ENCODE results near the gene KCNG2. TPM values are rescaled to one million over a fixed set of nuclear protein-coding genes. Genes with fewer than 3 reads are reported as not detected.

Gene KCNG2
- total and polyA plus RNA-seq, 2 of the 8 experiments (the other 6 are each of a cell fraction or from before 2014, with no cell fraction given): 0.19 to 0.74 TPM

DNA sequence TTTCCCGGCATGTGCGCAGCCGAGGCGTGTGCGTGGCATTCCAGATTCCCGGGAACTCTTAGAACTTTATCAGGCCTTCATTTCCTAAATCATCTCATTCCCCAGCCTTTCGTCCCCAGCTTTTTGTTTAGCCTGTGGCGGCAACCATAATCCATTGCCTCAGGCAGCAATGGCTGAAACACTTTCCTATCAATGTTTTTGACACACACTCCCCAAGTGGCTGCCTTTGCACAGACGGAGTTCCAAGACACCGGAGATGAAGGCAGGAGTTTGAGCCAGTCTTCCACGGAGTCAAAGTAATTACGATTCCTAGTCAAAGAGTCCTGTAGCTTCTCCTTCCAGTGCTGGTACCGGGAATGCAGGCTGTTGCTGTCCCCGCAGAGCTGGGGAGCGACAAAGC, 64.8 kb downstream of the KCNG2 start:
- FAIRE-seq: no peak
- no peak overlapping the region for H2BK5ac ChIP-seq (ENCODE audit: low read depth, low read length)
- H3K79me1 ChIP-seq (ENCODE audit: low read depth, low read length): no peaks in the 10 kb centered on the region
- H2BK120ac ChIP-seq (replicated peaks; ENCODE audit: low read depth, low read length): no peak overlapping the region
- no peak overlapping the region for H3K4ac ChIP-seq (replicated peaks; ENCODE audit: insufficient read length, low read depth, low read length)
- no peak overlapping the region for H3K4me2 ChIP-seq (ENCODE audit: insufficient read depth in 1 of 2, low read depth in 2 of 2, low read length in 2 of 2)
- H3K27me3 ChIP-seq (replicated peaks in 1 of 4; ENCODE audit: control insufficient read depth in 3 of 4, extremely low read depth in 1 of 4, insufficient read depth in 3 of 4, low read length in 3 of 4): no peaks in the 10 kb centered on the region
- no peak overlapping the region for H2BK15ac ChIP-seq (ENCODE audit: low read length)
- POLR2A ChIA-PET (ENCODE audit: partially characterized antibody): no interaction called here
- no peak for TF ChIP-seq CBX5 (IDR thresholded peaks at IDR 0.05; ENCODE audit: low read depth, low read length)
- TF ChIP-seq RNF2 (IDR thresholded peaks at IDR 0.05; ENCODE audit: borderline replicate concordance, low read depth, low read length, missing control alignments, poor library complexity, severe bottlenecking): no peak
- no peak for TF ChIP-seq CHD2 (IDR thresholded peaks at IDR 0.05; ENCODE audit: low read length)
- no peak for TF ChIP-seq RFX5 (IDR thresholded peaks at IDR 0.05; ENCODE audit: borderline replicate concordance, low read depth, low read length)
- no peak for TF ChIP-seq KDM5A (IDR thresholded peaks at IDR 0.05; ENCODE audit: low read length)
- TF ChIP-seq CHD1 (IDR thresholded peaks at IDR 0.05; ENCODE audit: low read depth, low read length): no peak
- TF ChIP-seq PHF8 (conservative IDR thresholded peaks at IDR 0.05; ENCODE audit: low read depth, low read length): no peak
- TF ChIP-seq KDM4A (IDR thresholded peaks at IDR 0.05; ENCODE audit: low read depth, low read length, severe bottlenecking): no peak
- TF ChIP-seq ZNF274 (IDR thresholded peaks at IDR 0.05; ENCODE audit: borderline replicate concordance, extremely low read depth, low read length): no peak
- TF ChIP-seq SAP30 (IDR thresholded peaks at IDR 0.05; ENCODE audit: insufficient read depth, insufficient replicate concordance, low read length): no peak
- TF ChIP-seq MAFK (IDR thresholded peaks at IDR 0.05; ENCODE audit: low read depth, low read length): no peak
- TF ChIP-seq POLR2AphosphoS5 (IDR thresholded peaks at IDR 0.05; ENCODE audit: low read depth, low read length): no peak
- no peak for TF ChIP-seq GTF2F1 (IDR thresholded peaks at IDR 0.05; ENCODE audit: borderline replicate concordance, low read depth, low read length)
- TF ChIP-seq BRCA1 (IDR thresholded peaks at IDR 0.05; ENCODE audit: low read depth, low read length): no peak
- no peak for TF ChIP-seq TAF7 (optimal IDR thresholded peaks at IDR 0.05; ENCODE audit: borderline replicate concordance, low read depth, low read length)
- CTCF ChIA-PET (ENCODE audit: partially characterized antibody): interaction anchor here (1.6 kb wide), 1 partner anchor 12 kb away, joined by 5 read pairs; no protein-coding TSS in a partner anchor
- no peak overlapping the region for H3K9ac ChIP-seq (replicated peaks in 1 of 4; ENCODE audit: extremely low read depth in 1 of 4, low read depth in 3 of 4, low read length in 3 of 4)
- H3K18ac ChIP-seq (ENCODE audit: extremely low read depth, low read length): no peak overlapping the region
- H3K56ac ChIP-seq (replicated peaks; ENCODE audit: insufficient read length, low read depth, low read length): no peak overlapping the region
- no peak overlapping the region for H4K5ac ChIP-seq (ENCODE audit: insufficient read length, low read depth, low read length)
- no peak overlapping the region for H2BK12ac ChIP-seq (ENCODE audit: low read depth, low read length)
- H3K4me3 ChIP-seq (ENCODE audit: extremely low read depth in 1 of 4, insufficient read depth in 2 of 4, low read depth in 3 of 4, low read length in 4 of 4): no peak overlapping the region
- H3K14ac ChIP-seq (ENCODE audit: insufficient read length): no peak overlapping the region
- H2AK5ac ChIP-seq (ENCODE audit: low read depth, low read length): no peak overlapping the region
- H3K4me1 ChIP-seq (replicated peaks in 1 of 4; ENCODE audit: control insufficient read depth in 3 of 4, insufficient read depth in 4 of 4, low read length in 3 of 4): no peaks in the 10 kb centered on the region
- no peak overlapping the region for H3K23ac ChIP-seq (ENCODE audit: insufficient read length)
- no peak overlapping the region for H2AFZ ChIP-seq (ENCODE audit: low read length)
- no peak overlapping the region for H4K91ac ChIP-seq (replicated peaks; ENCODE audit: insufficient read length, low read length)
- H2BK20ac ChIP-seq (ENCODE audit: low read length): no peak overlapping the region
- 93% methylated on average over 15 of the region's 15 CpGs; no CpG with 5 or more reads in 1 of the 2 experiments for WGBS, 2 experiments (ENCODE audit: extremely low coverage in 1 of 2, insufficient coverage in 1 of 2, insufficient read length in 1 of 2, insufficient replicate concordance in 2 of 2, low coverage in 1 of 2, low lambda C conversion rate in 2 of 2, missing lambda C conversion rate in 1 of 2)
- no peaks in the 10 kb centered on the region for H3K79me2 ChIP-seq (ENCODE audit: control insufficient read depth in 1 of 2, insufficient read depth in 2 of 2, low read length in 2 of 2)
- no peak overlapping the region for H4K8ac ChIP-seq (ENCODE audit: extremely low read depth, insufficient read depth, low read length)
- H3K27ac ChIP-seq (ENCODE audit: low read depth, low read length): no peak overlapping the region
- H3K9me3 ChIP-seq (ENCODE audit: insufficient read depth in 2 of 2, low read depth in 1 of 2, low read length in 1 of 2): no peaks in the 10 kb centered on the region
- DNase-seq (ENCODE audit: low read depth in 1 of 2, low spot score in 2 of 2): no peak
- H3K36me3 ChIP-seq (ENCODE audit: control insufficient read depth in 2 of 4, insufficient read depth in 4 of 4, low read length in 3 of 4): no peaks in the 10 kb centered on the region
- H3K23me2 ChIP-seq (ENCODE audit: low read depth, low read length): peaks cover 9% of the 10 kb centered on the region; the same call in 1 of the 2 replicates
- no peaks in the 10 kb centered on the region for H4K20me1 ChIP-seq (replicated peaks in 1 of 2; ENCODE audit: control insufficient read depth in 1 of 2, insufficient read depth in 2 of 2, low read length in 2 of 2)

All from H1 (cell line).